ENCODE results near the gene USP7.

Gene USP7

DNA sequence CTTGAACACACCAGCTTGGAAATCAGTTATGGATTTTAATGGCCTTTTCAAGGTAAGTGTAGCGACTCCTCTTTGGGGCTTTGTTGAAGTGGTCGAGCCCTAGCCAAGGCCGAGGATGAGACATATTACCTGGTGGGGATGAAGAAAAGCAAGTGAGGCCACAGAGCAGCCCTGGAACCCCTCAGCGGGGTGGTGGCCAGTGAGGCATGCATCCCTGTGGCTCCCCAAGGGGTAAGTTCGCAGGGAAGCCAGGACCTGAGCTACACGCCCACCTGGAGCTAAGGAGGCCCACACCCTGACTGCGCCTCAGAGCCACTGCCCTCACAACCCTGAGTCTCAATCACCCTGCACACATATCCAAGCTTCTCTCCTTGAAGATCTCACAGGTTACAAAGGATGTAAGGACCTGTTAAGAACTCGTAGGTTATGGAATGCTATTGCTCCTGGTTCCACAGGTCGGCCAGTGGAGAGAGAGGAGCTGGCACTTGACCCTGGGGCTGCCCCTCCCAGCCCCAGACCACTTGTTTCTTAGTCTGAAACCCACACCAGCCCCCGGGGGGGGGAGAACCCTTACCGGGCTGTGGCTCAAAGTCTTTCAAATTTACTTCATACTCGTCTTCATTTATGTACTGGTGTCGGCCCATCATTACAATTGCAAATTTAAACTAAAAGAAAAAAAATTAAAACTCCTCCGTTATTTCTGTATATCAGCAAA lies 69.6 kb downstream of the USP7 start:
- Histone ChIP-seq H3F3A (ENCODE audit: control insufficient read depth, insufficient read depth) (peaks cover 23% of the 10 kb centered on the region), H3K36me3 (ENCODE audit: control insufficient read depth, low read length) (peaks cover 97% of the 10 kb centered on the region), H3K79me2 (ENCODE audit: control insufficient read depth, low read length) (no peaks in the 10 kb centered on the region), H3K9me2 (replicated peaks; ENCODE audit: control insufficient read depth, low read length) (no peaks in the 10 kb centered on the region), H3K27me3 (ENCODE audit: control insufficient read depth, low read length) (no peaks in the 10 kb centered on the region), H3K4me2 (ENCODE audit: low read length) (peak overlapping the region; percentile 58), H3K4me1 (ENCODE audit: control insufficient read depth, low read length) (peaks cover 64% of the 10 kb centered on the region), H4K20me1 (ENCODE audit: control insufficient read depth, insufficient read depth, low read depth, low read length) (0 out of 2 replicates have a peak, but pooled peaks cover 6% of the 10 kb centered on the region), H3K4me3 (ENCODE audit: low read length) (peak overlapping the region; percentile 35), H3K9me3 (ENCODE audit: control insufficient read depth, insufficient read depth, low read length) (no peaks in the 10 kb centered on the region), H3K27ac (ENCODE audit: low read depth, low read length) (peak overlapping the region; percentile 78)
- no peak for TF ChIP-seq EZH2phosphoT487 (IDR thresholded peaks at IDR 0.05; ENCODE audit: borderline replicate concordance, low read length)
- TF ChIP-seq, protein P1, sequence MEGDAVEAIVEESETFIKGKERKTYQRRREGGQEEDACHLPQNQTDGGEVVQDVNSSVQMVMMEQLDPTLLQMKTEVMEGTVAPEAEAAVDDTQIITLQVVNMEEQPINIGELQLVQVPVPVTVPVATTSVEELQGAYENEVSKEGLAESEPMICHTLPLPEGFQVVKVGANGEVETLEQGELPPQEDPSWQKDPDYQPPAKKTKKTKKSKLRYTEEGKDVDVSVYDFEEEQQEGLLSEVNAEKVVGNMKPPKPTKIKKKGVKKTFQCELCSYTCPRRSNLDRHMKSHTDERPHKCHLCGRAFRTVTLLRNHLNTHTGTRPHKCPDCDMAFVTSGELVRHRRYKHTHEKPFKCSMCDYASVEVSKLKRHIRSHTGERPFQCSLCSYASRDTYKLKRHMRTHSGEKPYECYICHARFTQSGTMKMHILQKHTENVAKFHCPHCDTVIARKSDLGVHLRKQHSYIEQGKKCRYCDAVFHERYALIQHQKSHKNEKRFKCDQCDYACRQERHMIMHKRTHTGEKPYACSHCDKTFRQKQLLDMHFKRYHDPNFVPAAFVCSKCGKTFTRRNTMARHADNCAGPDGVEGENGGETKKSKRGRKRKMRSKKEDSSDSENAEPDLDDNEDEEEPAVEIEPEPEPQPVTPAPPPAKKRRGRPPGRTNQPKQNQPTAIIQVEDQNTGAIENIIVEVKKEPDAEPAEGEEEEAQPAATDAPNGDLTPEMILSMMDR (IDR thresholded peaks at IDR 0.05; ENCODE audit: low read depth, low read length, poor library complexity, severe bottlenecking), result no peak

DNA sequence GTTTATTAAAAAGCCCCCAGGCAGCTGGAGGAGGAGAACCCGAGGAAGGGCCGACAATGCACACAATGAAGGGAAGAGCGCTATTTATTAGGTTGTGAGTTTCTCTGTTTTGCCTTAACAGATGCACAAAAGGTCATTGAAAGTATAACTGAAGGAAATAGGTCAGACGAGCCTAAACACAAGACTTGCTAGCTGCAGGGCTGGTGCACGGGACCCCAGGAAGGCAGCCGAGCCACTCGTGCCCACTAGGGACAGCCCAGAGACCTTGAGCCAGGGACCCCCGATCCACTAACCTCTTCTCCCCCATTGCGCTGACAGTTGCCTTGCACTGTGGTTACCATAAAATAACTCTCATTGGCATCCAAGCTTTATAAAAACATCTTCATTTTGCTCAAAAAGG lies 70.3 kb downstream of the USP7 start:
- H4K20me1 ChIP-seq (ENCODE audit: control insufficient read depth, insufficient read depth, low read depth, low read length), result 0 out of 2 replicates have a peak, but pooled peaks cover 6% of the 10 kb centered on the region

DNA sequence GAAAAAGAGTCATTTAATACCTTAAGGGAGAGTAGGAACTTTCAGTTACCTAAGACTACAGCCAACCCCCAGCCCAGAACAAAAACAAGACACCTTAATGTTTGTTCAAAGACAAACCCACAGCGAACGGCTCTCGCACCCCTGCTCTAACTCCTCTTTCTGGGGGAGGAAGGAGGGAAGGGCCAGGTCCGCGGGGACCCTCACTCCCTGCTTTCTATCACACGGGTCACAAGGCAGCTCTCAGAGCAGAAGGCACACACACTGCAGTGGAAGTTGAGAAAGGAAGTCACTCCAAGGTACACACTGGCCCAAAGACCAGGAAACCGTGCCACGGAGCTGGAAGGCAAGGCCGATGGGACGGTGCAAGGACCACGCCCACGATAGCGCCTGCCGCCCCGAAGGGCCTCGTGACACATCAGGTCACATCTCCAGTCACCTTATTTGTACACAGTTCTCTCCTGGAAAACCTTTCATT lies 71.6 kb downstream of the USP7 start:
- H3K9me2 ChIP-seq (replicated peaks; ENCODE audit: control insufficient read depth, low read length), result no peaks in the 10 kb centered on the region
- peak overlapping the region; percentile 35 for H3K4me3 ChIP-seq (ENCODE audit: low read length)
- peak overlapping the region; percentile 58 for H3K4me2 ChIP-seq (ENCODE audit: low read length)
- 0 out of 2 replicates have a peak, but pooled peaks cover 6% of the 10 kb centered on the region for H4K20me1 ChIP-seq (ENCODE audit: control insufficient read depth, insufficient read depth, low read depth, low read length)
- peaks cover 68% of the 10 kb centered on the region for H3K4me1 ChIP-seq (ENCODE audit: control insufficient read depth, low read length)
- peak overlapping the region; percentile 78 for H3K27ac ChIP-seq (ENCODE audit: low read depth, low read length)
- peaks cover 23% of the 10 kb centered on the region for H3F3A ChIP-seq (ENCODE audit: control insufficient read depth, insufficient read depth)
- H3K79me2 ChIP-seq (ENCODE audit: control insufficient read depth, low read length), result no peaks in the 10 kb centered on the region
- no peaks in the 10 kb centered on the region for H3K27me3 ChIP-seq (ENCODE audit: control insufficient read depth, low read length)
- H3K9me3 ChIP-seq (ENCODE audit: control insufficient read depth, insufficient read depth, low read length), result no peaks in the 10 kb centered on the region
- TF ChIP-seq, protein P1 (IDR thresholded peaks at IDR 0.05; ENCODE audit: low read depth, low read length, poor library complexity, severe bottlenecking), result no peak
- TF ChIP-seq EZH2phosphoT487 (IDR thresholded peaks at IDR 0.05; ENCODE audit: borderline replicate concordance, low read length), result no peak
- H3K36me3 ChIP-seq (ENCODE audit: control insufficient read depth, low read length), result peaks cover 83% of the 10 kb centered on the region

More for the DNA sequence above, 70.3 kb downstream of the USP7 start:
- no peak for TF ChIP-seq EZH2phosphoT487 (IDR thresholded peaks at IDR 0.05; ENCODE audit: borderline replicate concordance, low read length)
- TF ChIP-seq, protein P1 (IDR thresholded peaks at IDR 0.05; ENCODE audit: low read depth, low read length, poor library complexity, severe bottlenecking), result peak; percentile 20
- peak overlapping the region; percentile 58 for H3K4me2 ChIP-seq (ENCODE audit: low read length)
- H3K27me3 ChIP-seq (ENCODE audit: control insufficient read depth, low read length), result no peaks in the 10 kb centered on the region
- H3K9me3 ChIP-seq (ENCODE audit: control insufficient read depth, insufficient read depth, low read length), result no peaks in the 10 kb centered on the region
- peaks cover 68% of the 10 kb centered on the region for H3K4me1 ChIP-seq (ENCODE audit: control insufficient read depth, low read length)
- H3K9me2 ChIP-seq (replicated peaks; ENCODE audit: control insufficient read depth, low read length), result no peaks in the 10 kb centered on the region
- peak overlapping the region; percentile 78 for H3K27ac ChIP-seq (ENCODE audit: low read depth, low read length)
- no peaks in the 10 kb centered on the region for H3K79me2 ChIP-seq (ENCODE audit: control insufficient read depth, low read length)
- peaks cover 23% of the 10 kb centered on the region for H3F3A ChIP-seq (ENCODE audit: control insufficient read depth, insufficient read depth)
- H3K36me3 ChIP-seq (ENCODE audit: control insufficient read depth, low read length), result peaks cover 91% of the 10 kb centered on the region
- H3K4me3 ChIP-seq (ENCODE audit: low read length), result peak overlapping the region; percentile 35
